Liver (tissue), 9 donors: Measurements from ENCODE around the gene RASGRF1. TPM values are rescaled to one million over a fixed set of nuclear protein-coding genes. Genes with fewer than 3 reads are reported as not detected.

Source experiments
- DNase-seq: peaks from one replicate; pipeline ENCODE4 v3.0.0-alpha.2; 2017; ENCODE audit warnings: low spot score
- H3K27ac ChIP-seq, 2 donors: one replicate each; pipeline ENCODE4 v1.7.0; 2013; ENCODE audit warnings: inconsistent platforms in 2 of 2, low read length in 2 of 2, control low read depth in 1 of 2, low read depth in 1 of 2, mild to moderate bottlenecking in 1 of 2
- H3K27me3 ChIP-seq, 4 donors: one replicate each; pipeline versions ENCODE4 v1.6.1 to v1.7.0; 2013; ENCODE audit warnings: low read length in 3 of 4, inconsistent platforms in 1 of 4, mild to moderate bottlenecking in 1 of 4, moderate library complexity in 1 of 4; ENCODE audit not compliant: control insufficient read depth in 4 of 4, insufficient read depth in 4 of 4
- H3K36me3 ChIP-seq, 4 donors: one replicate each; pipeline versions ENCODE4 v1.6.1 to v1.7.0; 2013; ENCODE audit warnings: low read length in 3 of 4, mild to moderate bottlenecking in 3 of 4, low read depth in 1 of 4, moderate library complexity in 1 of 4; ENCODE audit not compliant: control insufficient read depth in 4 of 4, insufficient read depth in 3 of 4
- H3K4me1 ChIP-seq, 4 donors: one replicate each; pipeline versions ENCODE4 v1.6.1 to v1.7.0; 2013; ENCODE audit warnings: low read length in 3 of 4, mild to moderate bottlenecking in 3 of 4, moderate library complexity in 1 of 4; ENCODE audit not compliant: control insufficient read depth in 4 of 4, insufficient read depth in 4 of 4
- H3K4me3 ChIP-seq, 3 donors: one replicate each; pipeline versions ENCODE4 v1.6.1 to v1.7.0; 2013; ENCODE audit warnings: low read length in 3 of 3, control low read depth in 1 of 3, low read depth in 1 of 3, mild to moderate bottlenecking in 1 of 3
- H3K9ac ChIP-seq, 2 donors: one replicate each; pipeline ENCODE4 v1.7.0; 2013; ENCODE audit warnings: low read length in 2 of 2, mild to moderate bottlenecking in 2 of 2, moderate library complexity in 2 of 2, control low read depth in 1 of 2, low read depth in 1 of 2
- H3K9me3 ChIP-seq, 4 donors: one replicate each; pipeline versions ENCODE4 v1.6.1 to v1.7.0; 2013; ENCODE audit warnings: low read length in 3 of 4; ENCODE audit not compliant: control insufficient read depth in 4 of 4
- EGR1 ChIP-seq, 2 donors: IDR thresholded peaks; 2 replicates each; pipeline ENCODE4 v1.6.1; 2016 to 2018; ENCODE audit warnings: antibody characterized with exemption in 2 of 2, low read depth in 2 of 2
- FOXA1 ChIP-seq: IDR thresholded peaks from 2 replicates; pipeline ENCODE4 v1.6.1; 2016; ENCODE audit warnings: antibody characterized with exemption
- FOXA2 ChIP-seq: IDR thresholded peaks from 2 replicates; pipeline ENCODE4 v1.6.1; 2016; ENCODE audit warnings: antibody characterized with exemption
- GABPA ChIP-seq, 2 donors: IDR thresholded peaks in 1 of 2; conservative IDR thresholded peaks in 1 of 2; 2 replicates each; pipeline ENCODE4 v1.6.1; 2016; ENCODE audit warnings: antibody characterized with exemption in 2 of 2, mild to moderate bottlenecking in 1 of 2, moderate library complexity in 1 of 2
- HNF4A ChIP-seq, 2 donors: conservative IDR thresholded peaks; 2 replicates each; pipeline ENCODE4 v1.6.1; 2016; ENCODE audit warnings: antibody characterized with exemption in 2 of 2, mild to moderate bottlenecking in 2 of 2
- HNF4G ChIP-seq: IDR thresholded peaks from 2 replicates; pipeline ENCODE4 v1.6.1; 2016; ENCODE audit warnings: antibody characterized with exemption
- JUND ChIP-seq, 2 donors: IDR thresholded peaks; 2 replicates each; pipeline ENCODE4 v1.6.1; 2016; ENCODE audit warnings: antibody characterized with exemption in 2 of 2
- NR2F2 ChIP-seq: IDR thresholded peaks from 2 replicates; pipeline ENCODE4 v1.6.1; 2016; ENCODE audit warnings: antibody characterized with exemption
- RAD21 ChIP-seq, 2 donors: IDR thresholded peaks; 2 replicates each; pipeline ENCODE4 v1.6.1; 2016; ENCODE audit warnings: antibody characterized with exemption in 2 of 2, mild to moderate bottlenecking in 2 of 2
- REST ChIP-seq: IDR thresholded peaks from 2 replicates; pipeline ENCODE4 v1.6.1; 2016; ENCODE audit warnings: antibody characterized with exemption, mild to moderate bottlenecking
- RXRA ChIP-seq, 2 donors: IDR thresholded peaks; 2 replicates each; pipeline ENCODE4 v1.6.1; 2017 to 2018; ENCODE audit warnings: antibody characterized with exemption in 2 of 2, mild to moderate bottlenecking in 1 of 2
- SP1 ChIP-seq: IDR thresholded peaks from 2 replicates; pipeline ENCODE4 v1.6.1; 2018; ENCODE audit warnings: antibody characterized with exemption, mild to moderate bottlenecking
- TAF1 ChIP-seq: conservative IDR thresholded peaks from 2 replicates; pipeline ENCODE4 v1.6.1; 2016; ENCODE audit warnings: antibody characterized with exemption, mild to moderate bottlenecking
- YY1 ChIP-seq: IDR thresholded peaks from 2 replicates; pipeline ENCODE4 v1.6.1; 2016; ENCODE audit warnings: antibody characterized with exemption, mild to moderate bottlenecking
- WGBS: extraction: QIAGEN DNeasy Blood & Tissue Kit; methylation state at CpG from one replicate; pipeline ENCODE4 v1.1.7; 2013; 5-methylcytosine and 5-hydroxymethylcytosine counted together
- polyA plus RNA-seq, 2 donors: library from polyadenylated mRNA; stranded (reverse) in 1 of 2; unstranded in 1 of 2; fragments of 200-250 nt in 1 of 2; fragments of >200 nt in 1 of 2; fragmentation: Nextera tagmentation in 1 of 2; extraction: Ambion mirVana in 1 of 2; gene quantifications; one replicate each; pipeline versions ENCODE4 v1.2.1 to v1.2.3, GENCODE V29; 2013 to 2015
- total RNA-seq, 2 donors: library from RNA; depleted of rRNA; stranded (reverse); fragments of >200 nt; gene quantifications; one replicate each; pipeline ENCODE4 v1.2.3, GENCODE V29; 2014
- TF ChIP-seq, protein P1 (sequence below): fragments of 150-350 bp; IDR thresholded peaks from 2 replicates; pipeline ENCODE4 v1.5.1; 2017; ENCODE audit warnings: improper control_type of control experiment, low read depth, low read length; ENCODE audit not compliant: missing input control
- TF ChIP-seq, protein P2 (sequence below): IDR thresholded peaks from 2 replicates; pipeline ENCODE4 v1.6.1; 2016; ENCODE audit warnings: antibody characterized with exemption
- TF ChIP-seq, protein P3 (sequence below): IDR thresholded peaks from 2 replicates; pipeline ENCODE4 v1.6.1; 2016; ENCODE audit warnings: antibody characterized with exemption
- donor health status: healthy.
- donor health status: healthy.
- donor health status: healthy.
- donor health status: healthy.
- donor health status: healthy.

RASGRF1 gene
- total and polyA plus RNA-seq, 4 donors: 0.28 TPM; not detected in 3

DNA sequence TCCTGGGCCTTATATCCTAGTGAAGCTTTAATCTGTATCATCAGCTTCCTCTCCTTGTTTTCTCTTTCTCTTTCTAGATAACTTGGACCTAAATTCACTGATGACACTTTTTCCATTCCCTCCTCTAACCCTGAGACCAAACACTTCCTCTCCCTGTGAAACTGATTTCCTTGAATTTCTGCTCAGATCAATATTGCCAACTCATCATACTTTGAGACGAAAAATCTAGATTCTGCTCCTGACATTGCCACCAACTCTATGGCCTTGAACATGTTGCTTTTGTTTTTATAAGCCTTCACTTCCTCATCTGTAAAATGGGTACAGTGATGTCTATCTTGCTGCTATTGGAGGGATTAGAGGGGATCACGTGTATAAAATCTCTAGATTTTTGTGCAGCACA lies 42.7 kb upstream of the RASGRF1 start (continued):
- TF ChIP-seq REST (no peak), RXRA (IDR thresholded peaks at IDR 0.05) (no peak), FOXA1 (no peak), RAD21 (IDR thresholded peaks at IDR 0.05) (no peak)

- no peak for TF ChIP-seq FOXA1
- no peak for TF ChIP-seq GABPA (IDR thresholded peaks at IDR 0.05 in 1 of 2, conservative IDR thresholded peaks at IDR 0.05 in 1 of 2)
- TF ChIP-seq, protein P1, sequence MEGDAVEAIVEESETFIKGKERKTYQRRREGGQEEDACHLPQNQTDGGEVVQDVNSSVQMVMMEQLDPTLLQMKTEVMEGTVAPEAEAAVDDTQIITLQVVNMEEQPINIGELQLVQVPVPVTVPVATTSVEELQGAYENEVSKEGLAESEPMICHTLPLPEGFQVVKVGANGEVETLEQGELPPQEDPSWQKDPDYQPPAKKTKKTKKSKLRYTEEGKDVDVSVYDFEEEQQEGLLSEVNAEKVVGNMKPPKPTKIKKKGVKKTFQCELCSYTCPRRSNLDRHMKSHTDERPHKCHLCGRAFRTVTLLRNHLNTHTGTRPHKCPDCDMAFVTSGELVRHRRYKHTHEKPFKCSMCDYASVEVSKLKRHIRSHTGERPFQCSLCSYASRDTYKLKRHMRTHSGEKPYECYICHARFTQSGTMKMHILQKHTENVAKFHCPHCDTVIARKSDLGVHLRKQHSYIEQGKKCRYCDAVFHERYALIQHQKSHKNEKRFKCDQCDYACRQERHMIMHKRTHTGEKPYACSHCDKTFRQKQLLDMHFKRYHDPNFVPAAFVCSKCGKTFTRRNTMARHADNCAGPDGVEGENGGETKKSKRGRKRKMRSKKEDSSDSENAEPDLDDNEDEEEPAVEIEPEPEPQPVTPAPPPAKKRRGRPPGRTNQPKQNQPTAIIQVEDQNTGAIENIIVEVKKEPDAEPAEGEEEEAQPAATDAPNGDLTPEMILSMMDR: no peak
- TF ChIP-seq, protein P2, sequence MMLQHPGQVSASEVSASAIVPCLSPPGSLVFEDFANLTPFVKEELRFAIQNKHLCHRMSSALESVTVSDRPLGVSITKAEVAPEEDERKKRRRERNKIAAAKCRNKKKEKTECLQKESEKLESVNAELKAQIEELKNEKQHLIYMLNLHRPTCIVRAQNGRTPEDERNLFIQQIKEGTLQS: no peak
- no peak for TF ChIP-seq RAD21 (IDR thresholded peaks at IDR 0.05)
- TF ChIP-seq NR2F2: no peak
- no peak for TF ChIP-seq HNF4G
- TF ChIP-seq FOXA2: no peak
- no peak for TF ChIP-seq HNF4A (conservative IDR thresholded peaks at IDR 0.05)
- TF ChIP-seq SP1: no peak
- no peak for TF ChIP-seq YY1
- TF ChIP-seq EGR1 (IDR thresholded peaks at IDR 0.05; ENCODE audit: low read depth in 2 of 2): no peak
- TF ChIP-seq, protein P3, sequence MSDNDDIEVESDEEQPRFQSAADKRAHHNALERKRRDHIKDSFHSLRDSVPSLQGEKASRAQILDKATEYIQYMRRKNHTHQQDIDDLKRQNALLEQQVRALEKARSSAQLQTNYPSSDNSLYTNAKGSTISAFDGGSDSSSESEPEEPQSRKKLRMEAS: no peak
- no peak for TF ChIP-seq TAF1
- no peak for TF ChIP-seq JUND (IDR thresholded peaks at IDR 0.05)
- no peak for TF ChIP-seq RXRA (IDR thresholded peaks at IDR 0.05)
- H3K36me3 ChIP-seq: no peaks in the 10 kb centered on the region
- H3K4me3 ChIP-seq: no peak overlapping the region
- H3K9me3 ChIP-seq: peaks cover 2 to 26% (median 21%) of the 10 kb centered on the region in 4 donors
- H3K4me1 ChIP-seq: no peaks in the 10 kb centered on the region
- H3K27ac ChIP-seq: no peak overlapping the region
- 69% methylated on average over 1 of the region's 1 CpG for WGBS
- no peak for DNase-seq
- no peak overlapping the region for H3K9ac ChIP-seq
- peaks cover 0 to 5% (median 0%) of the 10 kb centered on the region in 4 donors for H3K27me3 ChIP-seq
These were observed 42.2 kb upstream of the RASGRF1 start for GRCh38 chr15:79132770-79133169.

DNA sequence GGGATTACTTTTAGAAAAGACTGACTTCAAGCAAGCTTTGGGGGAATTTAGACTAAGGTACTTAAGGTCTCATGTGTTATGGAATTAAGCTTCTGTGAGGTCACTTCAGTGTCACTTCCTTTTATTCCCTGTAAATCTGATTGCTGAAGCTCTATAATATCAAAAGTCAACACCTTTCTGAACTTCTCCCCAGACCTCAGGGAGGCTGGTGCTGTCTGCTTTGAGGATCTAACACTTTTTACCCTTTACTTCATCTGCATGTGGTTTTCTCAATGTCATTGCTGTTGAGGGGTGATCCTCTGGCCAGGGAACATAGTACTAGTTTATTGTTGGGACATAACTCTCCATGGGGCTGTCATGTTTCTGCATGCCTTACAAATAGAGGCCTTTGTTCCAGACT lies 41.8 kb upstream of the RASGRF1 start:
- DNase-seq: no peak
- Histone ChIP-seq H3K4me1 (no peaks in the 10 kb centered on the region), H3K27ac (no peak overlapping the region), H3K36me3 (no peaks in the 10 kb centered on the region), H3K9me3 (peaks cover 2 to 26% (median 22%) of the 10 kb centered on the region in 4 donors), H3K4me3 (no peak overlapping the region), H3K9ac (no peak overlapping the region), H3K27me3 (peaks cover 0 to 3% (median 0%) of the 10 kb centered on the region in 4 donors)
- TF ChIP-seq GABPA (IDR thresholded peaks at IDR 0.05 in 1 of 2, conservative IDR thresholded peaks at IDR 0.05 in 1 of 2) (no peak), RXRA (IDR thresholded peaks at IDR 0.05) (no peak), REST (no peak), NR2F2 (no peak), RAD21 (IDR thresholded peaks at IDR 0.05) (no peak), HNF4G (no peak), JUND (IDR thresholded peaks at IDR 0.05) (no peak), SP1 (no peak), FOXA2 (no peak)
- TF ChIP-seq, protein P3: no peak
- TF ChIP-seq, protein P2: no peak
- TF ChIP-seq, protein P1: no peak
